DOHH2 (cell line): Measurements from ENCODE around the gene TCERG1L.

Experiments used
- H3F3A ChIP-seq: fragments of 200-600 bp; sonication (generic), shearing (Covaris generic); 2 replicates; pipeline ENCODE4 v1.6.0; 2016; ENCODE audit warnings: antibody characterized with exemption, mild to moderate bottlenecking; ENCODE audit not compliant: control insufficient read depth, insufficient read depth
- H3K27ac ChIP-seq: fragments of 200-600 bp; sonication (generic); 2 replicates; pipeline ENCODE4 v1.5.1; 2014; ENCODE audit warnings: low read depth, mild to moderate bottlenecking, low read length, moderate library complexity
- H3K27me3 ChIP-seq: fragments of 200-600 bp; sonication (generic); 2 replicates; pipeline ENCODE4 v1.6.1; 2014; ENCODE audit warnings: mild to moderate bottlenecking, low read length, mixed read lengths; ENCODE audit not compliant: control insufficient read depth
- H3K36me3 ChIP-seq: fragments of 200-600 bp; sonication (generic); 2 replicates; pipeline ENCODE4 v1.6.1; 2014; ENCODE audit warnings: mild to moderate bottlenecking, low read length, moderate library complexity, mixed read lengths; ENCODE audit not compliant: control insufficient read depth
- H3K4me1 ChIP-seq: fragments of 200-600 bp; sonication (generic); 2 replicates; pipeline ENCODE4 v1.6.1; 2014; ENCODE audit warnings: mild to moderate bottlenecking, low read length, mixed read lengths; ENCODE audit not compliant: control insufficient read depth
- H3K4me2 ChIP-seq: fragments of 200-600 bp; sonication (generic); 2 replicates; pipeline ENCODE4 v1.6.0; 2014; ENCODE audit warnings: mild to moderate bottlenecking, low read length, moderate library complexity
- H3K4me3 ChIP-seq: fragments of 200-600 bp; sonication (generic); 2 replicates; pipeline ENCODE4 v1.5.1; 2014; ENCODE audit warnings: mild to moderate bottlenecking, low read length, mixed read lengths
- H3K79me2 ChIP-seq: fragments of 200-600 bp; sonication (generic); 2 replicates; pipeline ENCODE4 v1.6.1; 2014; ENCODE audit warnings: mild to moderate bottlenecking, low read length, mixed read lengths; ENCODE audit not compliant: control insufficient read depth
- H3K9me2 ChIP-seq: fragments of 200-600 bp; sonication (generic); replicated peaks from 2 replicates; pipeline ENCODE4 v1.6.1; 2014; ENCODE audit warnings: mild to moderate bottlenecking, low read length, mixed read lengths; ENCODE audit not compliant: control insufficient read depth
- H3K9me3 ChIP-seq: fragments of 200-600 bp; sonication (generic); 2 replicates; pipeline ENCODE4 v1.6.1; 2014; ENCODE audit warnings: antibody characterized with exemption, low read length, mixed read lengths; ENCODE audit not compliant: control insufficient read depth, insufficient read depth
- H4K20me1 ChIP-seq: fragments of 200-600 bp; sonication (generic); 2 replicates; pipeline ENCODE4 v1.6.0; 2014; ENCODE audit warnings: low read depth, mild to moderate bottlenecking, antibody characterized with exemption, low read length, moderate library complexity; ENCODE audit not compliant: control insufficient read depth, insufficient read depth
- CTCF ChIP-seq: fragments of 200-600 bp; sonication (generic); IDR thresholded peaks from one replicate; pipeline ENCODE4 v1.5.1; 2014; ENCODE audit warnings: antibody characterized with exemption, mild to moderate bottlenecking, low read depth, low read length; ENCODE audit not compliant: poor library complexity, severe bottlenecking
- EZH2phosphoT487 ChIP-seq: fragments of 200-600 bp; sonication (generic); IDR thresholded peaks from 2 replicates; pipeline ENCODE4 v1.6.1; 2017; ENCODE audit warnings: borderline replicate concordance, mild to moderate bottlenecking, antibody characterized with exemption, low read length, moderate library complexity, mixed read lengths

The TCERG1L gene

GRCh38 chr10:131204406-131205152 is 106.9 kb downstream of the TCERG1L start:
- no peak overlapping the region for H3K27ac ChIP-seq
- H3K4me2 ChIP-seq = no peak overlapping the region
- H3K4me1 ChIP-seq = no peaks in the 10 kb centered on the region
- no peaks in the 10 kb centered on the region for H3K27me3 ChIP-seq
- no peak overlapping the region for H3K4me3 ChIP-seq
- H3F3A ChIP-seq = no peaks in the 10 kb centered on the region
- no peaks in the 10 kb centered on the region for H3K9me2 ChIP-seq
- peaks cover 6% of the 10 kb centered on the region; the same call in 1 of the 2 replicates for H3K9me3 ChIP-seq
- H4K20me1 ChIP-seq = no peaks in the 10 kb centered on the region
- no peak for TF ChIP-seq EZH2phosphoT487
- TF ChIP-seq CTCF = no peak
- H3K36me3 ChIP-seq = no peaks in the 10 kb centered on the region
- no peaks in the 10 kb centered on the region for H3K79me2 ChIP-seq

- Histone ChIP-seq H3K9me3 (peaks cover 6% of the 10 kb centered on the region; the same call in 1 of the 2 replicates), H3K9me2 (no peaks in the 10 kb centered on the region), H3K4me1 (no peaks in the 10 kb centered on the region), H3K36me3 (no peaks in the 10 kb centered on the region), H3K4me2 (no peak overlapping the region), H3K27me3 (no peaks in the 10 kb centered on the region), H3K79me2 (no peaks in the 10 kb centered on the region), H4K20me1 (no peaks in the 10 kb centered on the region), H3K27ac (no peak overlapping the region), H3F3A (no peaks in the 10 kb centered on the region), H3K4me3 (no peak overlapping the region)
- TF ChIP-seq CTCF = no peak
- no peak for TF ChIP-seq EZH2phosphoT487
Measured at GRCh38 chr10:131203456-131204357, 107.8 kb downstream of the TCERG1L start.

- Histone ChIP-seq H3K9me3 (peaks cover 6% of the 10 kb centered on the region; the same call in 1 of the 2 replicates), H3F3A (no peaks in the 10 kb centered on the region), H3K79me2 (no peaks in the 10 kb centered on the region), H3K36me3 (no peaks in the 10 kb centered on the region), H3K27ac (no peak overlapping the region), H4K20me1 (no peaks in the 10 kb centered on the region), H3K4me1 (no peaks in the 10 kb centered on the region), H3K9me2 (no peaks in the 10 kb centered on the region), H3K27me3 (no peaks in the 10 kb centered on the region), H3K4me3 (no peak overlapping the region), H3K4me2 (no peak overlapping the region)
- no peak for TF ChIP-seq CTCF
- no peak for TF ChIP-seq EZH2phosphoT487
Measured at GRCh38 chr10:131202990-131203389, 108.5 kb downstream of the TCERG1L start.
